ENCODE measurements around the gene SCAMP4. TPM values are rescaled to one million over a fixed set of nuclear protein-coding genes. Genes with fewer than 3 reads are reported as not detected.
"Not testable (repeated sequence)": the region's sequence is repeated elsewhere in the genome, so short reads cannot be mapped to it uniquely, and the experiment has no call there.

Gene SCAMP4
- total RNA-seq, 1 donor from 2014 or later = 322 TPM

DNA sequence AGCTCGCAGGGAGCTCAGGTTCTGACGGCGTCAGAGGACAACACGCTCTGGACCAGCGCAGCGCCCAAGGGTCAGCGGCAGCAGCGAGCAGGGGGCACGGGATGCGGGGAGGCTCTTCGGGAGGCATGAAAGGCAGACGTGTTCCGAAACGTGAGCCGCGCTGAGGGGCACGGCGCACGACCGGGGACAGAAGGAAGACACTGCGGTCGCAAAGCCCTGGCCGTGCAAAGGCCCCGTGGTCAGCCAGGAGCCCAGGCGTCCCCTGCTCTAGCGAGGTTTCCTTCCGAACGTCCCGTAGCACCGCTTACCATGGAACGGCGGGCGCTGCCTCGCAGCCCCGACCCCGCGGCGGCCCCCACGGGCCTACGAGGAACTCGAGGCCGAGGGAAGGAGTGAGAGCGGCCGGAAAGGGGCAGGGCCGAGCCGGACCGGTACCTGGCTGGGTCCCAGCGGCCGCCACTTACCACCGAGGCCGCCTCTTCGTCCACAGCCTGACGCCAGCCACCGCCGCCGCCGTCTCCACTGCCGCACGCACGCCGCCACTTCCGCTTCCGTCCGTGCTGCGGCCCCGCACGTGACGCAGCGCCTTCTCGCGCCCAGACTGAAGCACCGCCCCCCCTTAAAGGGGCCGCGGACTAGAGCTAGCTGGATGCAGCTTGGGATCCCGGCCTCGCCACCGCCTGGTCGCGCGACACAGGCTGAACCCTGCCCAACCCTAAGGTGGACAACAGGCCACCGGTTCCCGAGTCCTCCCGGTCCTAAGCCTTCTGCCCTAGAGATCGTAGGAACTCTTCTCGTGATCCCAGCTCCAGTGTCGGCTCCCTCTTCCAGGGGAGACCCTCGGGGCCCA lies 29.3 kb upstream of the SCAMP4 start:
- no peaks in the 10 kb centered on the region for H3K27me3 ChIP-seq
- TF ChIP-seq, protein P1, sequence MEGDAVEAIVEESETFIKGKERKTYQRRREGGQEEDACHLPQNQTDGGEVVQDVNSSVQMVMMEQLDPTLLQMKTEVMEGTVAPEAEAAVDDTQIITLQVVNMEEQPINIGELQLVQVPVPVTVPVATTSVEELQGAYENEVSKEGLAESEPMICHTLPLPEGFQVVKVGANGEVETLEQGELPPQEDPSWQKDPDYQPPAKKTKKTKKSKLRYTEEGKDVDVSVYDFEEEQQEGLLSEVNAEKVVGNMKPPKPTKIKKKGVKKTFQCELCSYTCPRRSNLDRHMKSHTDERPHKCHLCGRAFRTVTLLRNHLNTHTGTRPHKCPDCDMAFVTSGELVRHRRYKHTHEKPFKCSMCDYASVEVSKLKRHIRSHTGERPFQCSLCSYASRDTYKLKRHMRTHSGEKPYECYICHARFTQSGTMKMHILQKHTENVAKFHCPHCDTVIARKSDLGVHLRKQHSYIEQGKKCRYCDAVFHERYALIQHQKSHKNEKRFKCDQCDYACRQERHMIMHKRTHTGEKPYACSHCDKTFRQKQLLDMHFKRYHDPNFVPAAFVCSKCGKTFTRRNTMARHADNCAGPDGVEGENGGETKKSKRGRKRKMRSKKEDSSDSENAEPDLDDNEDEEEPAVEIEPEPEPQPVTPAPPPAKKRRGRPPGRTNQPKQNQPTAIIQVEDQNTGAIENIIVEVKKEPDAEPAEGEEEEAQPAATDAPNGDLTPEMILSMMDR (IDR thresholded peaks at IDR 0.05) = no peak
- H3K27ac ChIP-seq = peak overlapping the region; percentile 93 to 98
- H3K4me3 ChIP-seq = peak overlapping the region; percentile 90 to 98
- peaks cover 6 to 10% of the 10 kb centered on the region in 2 donors for H3K36me3 ChIP-seq
- peaks cover 17 to 31% of the 10 kb centered on the region in 2 donors for H3K4me1 ChIP-seq
- peak; percentile 71 to 96 for DNase-seq (ENCODE audit: low spot score in 2 of 2)
- intact Hi-C loops (cut with DNase I) = loop anchor here (1.0 kb wide), 2 partner anchors 9 to 12 kb away; partner anchors contain the start of gene ABHD17A
- H3K9me3 ChIP-seq = no peaks in the 10 kb centered on the region

GRCh38 chr19:1876496-1877279 lies 28.5 kb upstream of the SCAMP4 start:
- Histone ChIP-seq H3K4me3 (peak overlapping the region; percentile 90 to 98), H3K27ac (peak overlapping the region; percentile 93 to 98), H3K4me1 (peaks cover 17 to 31% of the 10 kb centered on the region in 2 donors)
- not testable (repeated sequence) for H3K36me3 ChIP-seq; H3K27me3 ChIP-seq; H3K9me3 ChIP-seq; DNase-seq (ENCODE audit: low spot score in 2 of 2)
- intact Hi-C loops (cut with DNase I) = loop anchor here (1.0 kb wide), 1 partner anchor 9 kb away; the partner anchor contains the start of gene ABHD17A

- intact Hi-C loops (cut with DNase I); H3K27ac ChIP-seq; H3K36me3 ChIP-seq; DNase-seq (ENCODE audit: low spot score in 2 of 2); H3K4me3 ChIP-seq; H3K27me3 ChIP-seq; H3K9me3 ChIP-seq: not testable (repeated sequence)
- H3K4me1 ChIP-seq = peaks cover 17 to 35% of the 10 kb centered on the region in 2 donors
These were observed 27.9 kb upstream of the SCAMP4 start for GRCh38 chr19:1877280-1877660.

GRCh38 chr19:1878583-1878982 lies 26.6 kb upstream of the SCAMP4 start:
- H3K4me3 ChIP-seq; H3K27me3 ChIP-seq; intact Hi-C loops (cut with DNase I); H3K27ac ChIP-seq; H3K9me3 ChIP-seq; DNase-seq (ENCODE audit: low spot score in 2 of 2); H3K36me3 ChIP-seq: not testable (repeated sequence)
- H3K4me1 ChIP-seq = peaks cover 12 to 32% of the 10 kb centered on the region in 2 donors

- intact Hi-C loops (cut with DNase I); H3K27me3 ChIP-seq; H3K36me3 ChIP-seq; H3K4me3 ChIP-seq; H3K27ac ChIP-seq; DNase-seq (ENCODE audit: low spot score in 2 of 2); H3K9me3 ChIP-seq: not testable (repeated sequence)
- H3K4me1 ChIP-seq = peaks cover 15 to 32% of the 10 kb centered on the region in 2 donors
These were observed 25.2 kb upstream of the SCAMP4 start for GRCh38 chr19:1879982-1880381.

DNA sequence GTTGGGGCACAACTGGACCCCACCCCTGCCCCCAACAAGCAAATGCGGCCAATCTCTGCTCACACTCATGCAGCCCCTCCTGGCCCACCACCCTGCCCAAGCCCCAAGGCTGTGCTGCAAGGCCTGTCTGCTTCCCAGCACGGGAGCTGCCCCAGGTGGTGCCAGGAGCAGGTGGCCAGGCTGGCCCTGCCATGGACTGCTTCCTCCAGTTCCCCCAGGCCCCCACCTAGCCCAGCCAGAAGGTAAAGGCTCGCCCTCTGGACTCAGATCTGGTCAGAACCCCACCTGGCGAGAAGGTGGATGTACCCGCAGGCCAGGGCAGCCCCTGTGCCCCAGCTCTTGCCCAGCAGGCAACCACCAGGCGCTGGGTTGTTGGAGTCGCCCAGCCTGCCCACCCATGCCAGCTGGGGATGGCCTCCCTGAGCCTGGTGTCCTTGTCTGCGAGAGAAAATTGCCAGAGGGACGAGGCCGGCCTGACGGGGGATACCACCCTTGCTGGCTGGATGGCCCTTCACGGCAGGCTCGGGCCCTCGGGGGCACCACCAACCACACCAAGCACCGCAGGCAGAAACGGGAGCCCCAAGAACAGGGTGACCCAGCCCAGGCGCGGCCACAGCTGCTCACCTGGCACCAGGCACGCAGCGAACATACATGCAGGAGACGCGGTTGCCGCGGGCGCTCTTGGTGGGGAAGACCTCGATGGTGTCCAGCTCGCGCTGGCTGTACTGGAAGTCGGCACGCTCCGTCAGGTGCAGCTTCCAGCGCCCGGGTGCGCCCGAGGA lies 24.4 kb upstream of the SCAMP4 start:
- Histone ChIP-seq H3K4me3 (no peak overlapping the region), H3K27ac (no peak overlapping the region), H3K27me3 (no peaks in the 10 kb centered on the region), H3K4me1 (peaks cover 15 to 31% of the 10 kb centered on the region in 2 donors), H3K36me3 (peaks cover 0 to 3% of the 10 kb centered on the region in 2 donors), H3K9me3 (no peaks in the 10 kb centered on the region)
- intact Hi-C loops (cut with DNase I) = no loop called here
- DNase-seq (ENCODE audit: low spot score in 2 of 2) = no peak
- TF ChIP-seq, protein P1 (IDR thresholded peaks at IDR 0.05) = no peak

DNA sequence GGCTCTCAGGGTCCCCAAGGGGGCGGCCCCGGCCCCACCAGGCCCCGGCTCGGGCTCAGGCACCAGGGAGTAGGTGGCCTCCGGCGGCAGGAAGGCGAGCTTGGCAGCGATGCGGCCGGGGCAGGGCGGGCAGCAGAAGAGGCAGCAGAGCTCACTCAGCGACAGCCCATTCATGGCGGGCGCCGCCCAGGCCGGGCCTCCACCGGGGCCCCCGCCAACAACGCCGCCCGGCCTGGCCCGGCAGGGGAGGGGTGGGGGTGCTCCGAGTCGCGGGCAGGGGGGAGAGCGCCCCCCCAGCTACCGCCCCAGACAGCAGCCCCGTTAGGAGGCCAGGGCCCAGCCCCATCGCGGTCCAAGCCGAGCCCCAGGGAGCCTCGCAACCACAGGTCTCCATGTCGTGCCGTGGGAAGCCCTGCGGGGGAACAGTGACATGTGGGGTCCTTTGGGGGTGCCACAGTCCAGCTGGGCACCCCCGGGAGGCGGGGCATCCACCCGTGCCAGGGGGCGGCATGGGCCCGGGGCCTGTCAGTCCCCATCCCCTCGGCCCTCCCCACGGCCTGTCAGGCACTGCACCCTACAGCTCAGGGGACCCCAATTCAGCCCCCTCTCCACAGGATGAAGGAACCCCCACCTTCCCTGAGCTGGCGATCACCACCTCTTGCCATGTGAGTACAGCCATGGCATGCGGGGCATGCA lies 23.7 kb upstream of the SCAMP4 start:
- peak overlapping the region in 1 of 2 donors; percentile 6 for H3K4me3 ChIP-seq
- intact Hi-C loops (cut with DNase I); H3K36me3 ChIP-seq; H3K27me3 ChIP-seq; DNase-seq (ENCODE audit: low spot score in 2 of 2); H3K9me3 ChIP-seq: not testable (repeated sequence)
- peak overlapping the region in 1 of 2 donors; percentile 11 for H3K27ac ChIP-seq
- H3K4me1 ChIP-seq = peaks cover 15 to 29% of the 10 kb centered on the region in 2 donors
